M059J (cell line): ENCODE measurements around the gene ANKRD65. TPM values are rescaled to one million over a fixed set of nuclear protein-coding genes. Genes with fewer than 3 reads are reported as not detected.
"Not testable (repeated sequence)": the region's sequence is repeated elsewhere in the genome, so short reads cannot be mapped to it uniquely, and the experiment has no call there.

Experiments used
- DNase-seq: peaks from one replicate; pipeline ENCODE4 v3.0.0-alpha.2; 2012; ENCODE audit warnings: low read depth
- total RNA-seq: library from RNA; depleted of rRNA; stranded (reverse); fragments of >200 nt; shearing (Covaris generic); gene quantifications from 2 replicates; pipeline ENCODE4 v1.2.3, GENCODE V29; 2014; rRNA removed

The ANKRD65 gene
- total RNA-seq, 1 experiment from 2014 or later = 0.64 TPM

- peak; percentile 38 for DNase-seq
These were observed 49.0 kb downstream of the ANKRD65 start for GRCh38 chr1:1371746-1372711.

DNA sequence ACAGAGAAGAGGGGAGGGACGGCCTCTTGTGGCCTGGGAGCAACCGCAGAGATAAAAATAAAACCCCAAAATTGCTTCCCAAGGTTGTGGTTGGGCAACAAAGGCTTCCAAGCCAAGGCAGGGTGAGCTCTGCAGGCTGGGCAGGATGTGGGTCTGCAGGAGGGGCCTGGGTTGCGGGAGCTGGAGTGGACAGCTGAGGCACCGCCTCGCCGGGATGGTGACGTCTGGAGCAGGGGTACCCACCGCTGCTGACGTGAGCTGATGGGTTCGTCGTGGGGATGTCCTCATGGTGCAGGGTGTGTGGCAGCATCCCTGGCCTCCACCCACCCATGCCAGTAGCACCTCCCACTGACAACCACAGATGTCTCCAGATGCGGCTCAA is 49.7 kb downstream of the ANKRD65 start:
- no peak for DNase-seq

GRCh38 chr1:1370771-1371300 is 50.2 kb downstream of the ANKRD65 start:
- no peak for DNase-seq

GRCh38 chr1:1370094-1370493 is 51.0 kb downstream of the ANKRD65 start:
- not testable (repeated sequence) for DNase-seq

Other genes with a start within 250 kb of the ANKRD65 start
- not detected in 2 replicates for gene TTLL10, start 247.4 kb downstream of the ANKRD65 start, total RNA-seq
- gene TNFRSF18, start 214.7 kb downstream of the ANKRD65 start, total RNA-seq = not detected in 2 replicates
- gene TNFRSF4, start 207.1 kb downstream of the ANKRD65 start, total RNA-seq = not detected in 2 replicates
- gene SDF4, start 189.3 kb downstream of the ANKRD65 start, total RNA-seq = 100 and 196 TPM in 2 replicates
- 17.4 and 30.1 TPM in 2 replicates for gene B3GALT6, start 189.0 kb downstream of the ANKRD65 start, total RNA-seq
- gene C1QTNF12, start 174.6 kb downstream of the ANKRD65 start, total RNA-seq = not detected in 2 replicates
- gene UBE2J2, start 147.4 kb downstream of the ANKRD65 start, total RNA-seq = 42.8 and 59.5 TPM in 2 replicates
- 0.62 TPM in 1 of 2 replicates, not detected in the other for gene SCNN1D, start 140.8 kb downstream of the ANKRD65 start, total RNA-seq
- 13.9 and 15.3 TPM in 2 replicates for gene ACAP3, start 113.3 kb downstream of the ANKRD65 start, total RNA-seq
- 23.6 and 40.3 TPM in 2 replicates for gene PUSL1, start 112.7 kb downstream of the ANKRD65 start, total RNA-seq
- gene INTS11, start 96.6 kb downstream of the ANKRD65 start, total RNA-seq = 74.7 and 87.4 TPM in 2 replicates
- 22.4 and 35.1 TPM in 2 replicates for gene CPTP, start 96.5 kb downstream of the ANKRD65 start, total RNA-seq
- not detected in 2 replicates for gene TAS1R3, start 90.0 kb downstream of the ANKRD65 start, total RNA-seq
- gene DVL1, start 71.9 kb downstream of the ANKRD65 start, total RNA-seq = 22.4 and 34.5 TPM in 2 replicates
- 0.25 and 2.6 TPM in 2 replicates for gene MXRA8, start 62.7 kb downstream of the ANKRD65 start, total RNA-seq
- 141 and 178 TPM in 2 replicates for gene AURKAIP1, start 46.1 kb downstream of the ANKRD65 start, total RNA-seq
- 29.9 and 35.2 TPM in 2 replicates for gene CCNL2, start 21.9 kb downstream of the ANKRD65 start, total RNA-seq
- gene MRPL20, start 14.0 kb downstream of the ANKRD65 start, total RNA-seq = 160 and 166 TPM in 2 replicates
- gene VWA1, start 14.4 kb upstream of the ANKRD65 start, total RNA-seq = 0.12 and 1.1 TPM in 2 replicates
- not detected in 2 replicates for gene ATAD3C, start 28.4 kb upstream of the ANKRD65 start, total RNA-seq
- 2.9 and 7.7 TPM in 2 replicates for gene ATAD3B, start 50.5 kb upstream of the ANKRD65 start, total RNA-seq
- gene ATAD3A, start 90.9 kb upstream of the ANKRD65 start, total RNA-seq = 26.7 and 55.9 TPM in 2 replicates
- 0.15 TPM in 1 of 2 replicates, not detected in the other for gene TMEM240, start 119.3 kb upstream of the ANKRD65 start, total RNA-seq
- gene SSU72, start 153.6 kb upstream of the ANKRD65 start, total RNA-seq = 69.3 and 96.9 TPM in 2 replicates
- 1.1 and 6.1 TPM in 2 replicates for gene FNDC10, start 178.9 kb upstream of the ANKRD65 start, total RNA-seq
- gene MIB2, start 194.2 kb upstream of the ANKRD65 start, total RNA-seq = 15.8 and 28.6 TPM in 2 replicates
- gene MMP23B, start 210.9 kb upstream of the ANKRD65 start, total RNA-seq = 0.27 TPM in 1 of 2 replicates, not detected in the other
- 7.4 and 13.2 TPM in 2 replicates for gene CDK11B, start 237.7 kb upstream of the ANKRD65 start, total RNA-seq